ENCODE results near the gene HSD17B8.

DNA sequence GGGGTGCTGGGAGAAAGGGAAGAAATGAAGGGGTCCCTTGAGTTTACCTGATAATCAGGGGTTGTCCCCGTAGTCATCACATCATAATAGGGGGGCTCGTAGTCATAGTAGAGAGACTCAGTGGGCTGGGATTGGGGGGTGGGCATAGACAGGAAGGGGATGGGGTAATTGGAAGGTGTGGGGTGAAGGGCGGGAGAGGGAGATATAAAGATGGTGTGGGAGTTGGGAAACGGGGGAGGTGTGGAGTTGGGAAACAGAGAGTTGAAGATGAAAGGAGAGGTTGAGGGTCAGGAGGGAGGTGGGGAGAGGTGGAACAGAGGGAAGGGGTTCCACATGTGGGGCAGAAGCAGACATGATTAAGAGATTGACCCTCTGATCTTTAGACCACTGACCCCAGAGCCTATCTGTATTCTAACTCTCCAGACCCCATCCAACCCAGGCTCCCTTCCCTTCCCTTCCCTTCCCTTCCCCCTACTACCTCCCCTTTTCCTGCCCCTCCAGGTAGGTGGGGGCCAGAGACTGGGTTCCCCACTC is 18.7 kb upstream of the HSD17B8 start:
- TF ChIP-seq EZH2 (IDR thresholded peaks at IDR 0.05) (no peak), POLR2AphosphoS5 (IDR thresholded peaks at IDR 0.05; ENCODE audit: borderline replicate concordance, low read depth, low read length) (no peak)

Measured in SK-N-MC (cell line).